ENCODE measurements around the gene SHH. TPM values are rescaled to one million over a fixed set of nuclear protein-coding genes. Genes with fewer than 3 reads are reported as not detected.

SHH gene
- total RNA-seq, 1 donor from 2014 or later = 0.58 TPM

DNA sequence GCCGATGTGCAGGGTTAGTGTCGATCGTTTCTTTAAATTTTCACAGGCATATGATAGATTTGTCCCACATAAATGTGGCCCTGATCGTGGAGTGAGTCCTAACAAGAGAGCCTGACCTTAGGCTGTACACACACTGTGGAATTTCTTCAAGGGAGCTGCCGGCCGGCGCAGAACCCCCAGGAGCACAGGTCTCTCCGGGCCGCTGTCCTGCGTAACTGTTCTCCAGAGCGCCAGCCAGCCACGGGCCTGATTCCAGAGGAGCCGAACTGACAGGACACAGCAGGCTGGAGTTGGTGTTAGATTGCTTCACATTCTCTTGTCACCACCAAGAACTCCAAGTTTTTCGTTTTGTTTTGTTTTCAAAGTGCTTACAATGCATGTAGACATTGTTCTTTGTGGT, 37.3 kb downstream of the SHH start:
- TF ChIP-seq, protein P1, sequence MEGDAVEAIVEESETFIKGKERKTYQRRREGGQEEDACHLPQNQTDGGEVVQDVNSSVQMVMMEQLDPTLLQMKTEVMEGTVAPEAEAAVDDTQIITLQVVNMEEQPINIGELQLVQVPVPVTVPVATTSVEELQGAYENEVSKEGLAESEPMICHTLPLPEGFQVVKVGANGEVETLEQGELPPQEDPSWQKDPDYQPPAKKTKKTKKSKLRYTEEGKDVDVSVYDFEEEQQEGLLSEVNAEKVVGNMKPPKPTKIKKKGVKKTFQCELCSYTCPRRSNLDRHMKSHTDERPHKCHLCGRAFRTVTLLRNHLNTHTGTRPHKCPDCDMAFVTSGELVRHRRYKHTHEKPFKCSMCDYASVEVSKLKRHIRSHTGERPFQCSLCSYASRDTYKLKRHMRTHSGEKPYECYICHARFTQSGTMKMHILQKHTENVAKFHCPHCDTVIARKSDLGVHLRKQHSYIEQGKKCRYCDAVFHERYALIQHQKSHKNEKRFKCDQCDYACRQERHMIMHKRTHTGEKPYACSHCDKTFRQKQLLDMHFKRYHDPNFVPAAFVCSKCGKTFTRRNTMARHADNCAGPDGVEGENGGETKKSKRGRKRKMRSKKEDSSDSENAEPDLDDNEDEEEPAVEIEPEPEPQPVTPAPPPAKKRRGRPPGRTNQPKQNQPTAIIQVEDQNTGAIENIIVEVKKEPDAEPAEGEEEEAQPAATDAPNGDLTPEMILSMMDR (IDR thresholded peaks at IDR 0.05; ENCODE audit: unreplicated experiment) = no peak
- Mint-ChIP-seq H3K4me1 (no peaks in the 10 kb centered on the region), H3K4me3 (no peak overlapping the region), H3K27ac (no peak overlapping the region), H3K9me3 (no peaks in the 10 kb centered on the region), H3K36me3 (peaks cover 39% of the 10 kb centered on the region), H3K27me3 (ENCODE audit: low read depth) (no peaks in the 10 kb centered on the region)
- DNase-seq (ENCODE audit: low spot score in 2 of 2, unreplicated experiment in 2 of 2) = no peak

DNA sequence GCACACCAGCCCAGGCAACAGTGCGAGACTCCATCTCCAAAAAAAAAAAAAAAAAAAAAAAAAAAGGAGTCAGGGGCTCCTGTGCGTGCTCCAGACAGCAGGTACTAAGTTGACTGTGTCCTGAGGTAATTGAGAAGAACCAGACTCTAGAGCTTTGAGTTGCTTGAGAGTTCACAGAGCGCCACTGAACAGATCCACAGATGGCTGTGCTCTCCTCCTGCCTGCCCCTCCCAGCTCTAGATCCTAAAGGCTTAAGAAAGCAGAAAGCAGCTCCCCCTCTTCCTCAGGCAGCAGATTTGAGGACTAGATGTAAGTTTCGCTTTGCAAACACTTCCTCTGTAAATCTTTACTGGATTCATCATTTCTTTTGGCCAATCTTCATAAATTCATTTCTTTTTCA, 38.7 kb downstream of the SHH start:
- Mint-ChIP-seq H3K9me3 (no peaks in the 10 kb centered on the region), H3K27ac (no peak overlapping the region), H3K27me3 (ENCODE audit: low read depth) (no peaks in the 10 kb centered on the region), H3K4me3 (no peak overlapping the region), H3K4me1 (no peaks in the 10 kb centered on the region), H3K36me3 (peaks cover 41% of the 10 kb centered on the region)
- DNase-seq (ENCODE audit: low spot score in 2 of 2, unreplicated experiment in 2 of 2) = no peak
- TF ChIP-seq, protein P1 (IDR thresholded peaks at IDR 0.05; ENCODE audit: unreplicated experiment) = no peak

DNA sequence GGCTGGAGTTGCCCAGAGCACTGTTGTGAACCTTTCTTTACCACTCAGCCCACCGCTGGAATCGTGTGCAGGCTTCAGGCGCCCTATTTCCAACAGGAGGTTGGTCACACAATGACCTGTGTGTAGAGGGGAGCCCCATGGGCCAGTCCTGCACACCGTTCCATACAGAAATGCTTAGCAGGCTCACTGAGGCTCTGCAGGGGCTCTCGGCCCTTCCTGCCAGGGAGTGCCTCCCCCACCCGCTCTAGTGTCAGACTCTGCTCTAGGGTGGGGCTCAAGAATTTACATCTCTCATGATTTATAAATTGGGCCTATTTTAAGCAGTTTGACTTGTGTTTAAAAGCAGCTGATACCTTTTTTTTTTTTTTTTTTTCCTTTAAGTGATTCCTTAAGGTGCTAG, 42.0 kb downstream of the SHH start:
- no peak overlapping the region for H3K27ac Mint-ChIP-seq
- H3K36me3 Mint-ChIP-seq = peaks cover 33% of the 10 kb centered on the region
- H3K9me3 Mint-ChIP-seq = no peaks in the 10 kb centered on the region
- TF ChIP-seq, protein P1 (IDR thresholded peaks at IDR 0.05; ENCODE audit: unreplicated experiment) = no peak
- no peaks in the 10 kb centered on the region for H3K4me1 Mint-ChIP-seq
- H3K4me3 Mint-ChIP-seq = no peak overlapping the region
- DNase-seq (ENCODE audit: low spot score in 2 of 2, unreplicated experiment in 2 of 2) = no peak
- no peaks in the 10 kb centered on the region for H3K27me3 Mint-ChIP-seq (ENCODE audit: low read depth)

DNA sequence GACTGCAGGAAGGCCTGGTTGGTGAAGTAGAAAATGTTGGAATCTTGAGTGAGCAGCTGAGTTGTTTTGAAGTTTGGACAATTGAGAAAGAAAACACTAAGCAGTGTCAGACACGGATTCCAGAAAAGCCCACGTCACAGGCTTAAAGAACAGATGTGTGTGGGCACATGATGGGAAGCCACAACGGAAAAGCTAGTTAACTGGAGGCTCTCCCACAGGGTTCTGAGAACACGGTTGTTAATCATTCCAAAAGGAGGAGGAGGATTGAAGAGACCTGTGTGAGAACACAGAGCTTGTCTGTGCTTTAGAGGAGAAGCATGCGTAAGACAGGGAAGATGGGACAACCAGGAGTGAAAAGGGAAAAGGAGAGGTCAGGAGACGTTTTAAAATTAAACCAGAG, 42.6 kb downstream of the SHH start:
- no peak for DNase-seq (ENCODE audit: low spot score in 2 of 2, unreplicated experiment in 2 of 2)
- no peak overlapping the region for H3K4me3 Mint-ChIP-seq
- no peaks in the 10 kb centered on the region for H3K4me1 Mint-ChIP-seq
- TF ChIP-seq, protein P1 (IDR thresholded peaks at IDR 0.05; ENCODE audit: unreplicated experiment) = no peak
- H3K27ac Mint-ChIP-seq = peak overlapping the region; percentile 10
- H3K36me3 Mint-ChIP-seq = peaks cover 27% of the 10 kb centered on the region
- H3K9me3 Mint-ChIP-seq = no peaks in the 10 kb centered on the region
- no peaks in the 10 kb centered on the region for H3K27me3 Mint-ChIP-seq (ENCODE audit: low read depth)

DNA sequence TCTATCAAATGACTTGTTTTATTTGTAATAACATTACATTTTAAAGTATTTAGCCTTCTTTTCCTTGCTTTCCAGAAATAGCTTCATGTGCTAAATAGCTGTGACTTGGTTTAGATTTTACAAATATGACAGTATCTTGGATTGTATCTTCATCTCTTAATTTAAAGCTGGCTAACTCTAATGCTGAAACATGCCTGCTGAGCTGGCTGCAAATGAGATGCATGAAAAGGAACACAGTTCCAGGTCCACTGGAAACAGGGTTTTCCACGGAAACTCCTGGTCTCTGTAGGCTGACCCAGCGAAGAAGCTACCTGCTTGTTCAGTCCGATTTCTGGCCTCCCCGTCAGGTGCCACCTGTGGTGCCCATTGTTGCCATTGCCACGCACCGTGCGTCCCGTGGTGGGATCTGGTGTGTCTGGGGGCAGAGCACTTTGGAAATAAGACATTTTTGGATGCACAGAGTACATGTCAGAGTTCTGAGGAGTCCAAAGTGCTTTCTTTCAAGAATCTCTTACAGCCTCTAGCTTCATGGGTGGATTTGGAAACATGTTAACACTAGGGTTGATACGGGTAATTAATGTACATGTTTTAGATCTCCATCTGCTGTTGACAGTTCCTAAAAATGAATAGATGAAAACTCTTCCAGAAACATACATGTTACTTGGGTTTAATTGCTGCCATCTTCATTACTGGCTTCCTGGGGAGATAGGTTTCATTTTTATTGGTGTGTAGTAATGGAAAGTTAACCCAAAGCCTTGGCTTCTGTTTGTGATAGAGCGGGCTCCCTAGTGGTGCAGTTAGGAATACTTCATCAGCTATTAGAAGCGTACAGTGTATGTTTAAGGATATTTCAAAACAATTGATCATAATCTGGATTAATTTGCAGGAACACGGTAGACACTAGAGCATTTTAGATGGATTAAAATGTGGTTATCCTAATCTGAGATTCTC, 45.0 kb downstream of the SHH start:
- no peak for DNase-seq (ENCODE audit: low spot score in 2 of 2, unreplicated experiment in 2 of 2)
- peaks cover 12% of the 10 kb centered on the region for H3K4me1 Mint-ChIP-seq
- TF ChIP-seq, protein P1 (IDR thresholded peaks at IDR 0.05; ENCODE audit: unreplicated experiment) = no peak
- H3K27me3 Mint-ChIP-seq (ENCODE audit: low read depth) = no peaks in the 10 kb centered on the region
- no peak overlapping the region for H3K4me3 Mint-ChIP-seq
- no peak overlapping the region for H3K27ac Mint-ChIP-seq
- no peaks in the 10 kb centered on the region for H3K9me3 Mint-ChIP-seq
- peaks cover 21% of the 10 kb centered on the region for H3K36me3 Mint-ChIP-seq
